ENCODE measurements around the gene CD200.

DNA sequence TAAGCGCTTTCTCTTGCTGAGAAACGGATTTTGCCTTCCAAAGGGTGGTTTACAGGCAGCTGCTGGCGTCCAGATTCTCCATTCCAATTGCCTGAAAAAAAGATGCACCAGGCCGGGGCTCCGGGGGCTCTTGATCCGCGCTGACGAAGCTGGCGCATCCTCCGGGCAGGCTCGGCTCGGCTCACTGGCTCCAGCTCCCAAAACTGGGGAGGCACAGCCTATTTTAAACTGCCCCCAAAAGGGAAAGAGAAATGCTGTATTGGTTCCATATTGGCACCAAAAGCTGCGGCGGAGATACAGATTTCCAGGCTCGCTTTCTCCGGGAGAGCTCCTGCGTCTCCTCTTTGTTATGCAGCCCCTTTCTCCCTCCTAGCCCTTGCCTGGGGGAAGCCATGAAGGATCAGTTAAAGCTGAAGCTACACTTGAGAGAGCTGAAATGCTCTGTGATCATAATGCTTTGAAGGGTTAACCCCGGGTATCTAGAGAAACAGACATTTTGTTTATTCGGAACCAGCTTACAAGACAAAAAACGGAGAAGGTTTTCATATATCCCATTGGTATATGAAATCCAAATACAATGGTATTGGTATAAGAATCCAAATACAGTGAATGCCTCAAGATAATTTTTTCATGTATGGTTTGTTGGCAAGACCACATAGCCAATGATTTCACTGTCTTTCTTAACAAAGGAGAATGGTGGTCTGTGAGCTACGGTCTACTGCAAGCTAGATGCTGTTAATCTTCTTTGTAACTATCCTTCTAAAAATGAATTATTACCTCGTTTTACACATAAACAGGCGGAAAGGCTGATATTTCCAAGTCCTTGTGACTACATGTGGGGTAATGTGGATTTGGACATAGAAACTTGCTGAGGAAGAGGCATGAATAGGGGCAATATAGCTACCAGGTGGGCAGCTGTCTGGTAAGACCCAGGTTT, 693 bp downstream of the CD200 start:
- TF ChIP-seq, protein P1, sequence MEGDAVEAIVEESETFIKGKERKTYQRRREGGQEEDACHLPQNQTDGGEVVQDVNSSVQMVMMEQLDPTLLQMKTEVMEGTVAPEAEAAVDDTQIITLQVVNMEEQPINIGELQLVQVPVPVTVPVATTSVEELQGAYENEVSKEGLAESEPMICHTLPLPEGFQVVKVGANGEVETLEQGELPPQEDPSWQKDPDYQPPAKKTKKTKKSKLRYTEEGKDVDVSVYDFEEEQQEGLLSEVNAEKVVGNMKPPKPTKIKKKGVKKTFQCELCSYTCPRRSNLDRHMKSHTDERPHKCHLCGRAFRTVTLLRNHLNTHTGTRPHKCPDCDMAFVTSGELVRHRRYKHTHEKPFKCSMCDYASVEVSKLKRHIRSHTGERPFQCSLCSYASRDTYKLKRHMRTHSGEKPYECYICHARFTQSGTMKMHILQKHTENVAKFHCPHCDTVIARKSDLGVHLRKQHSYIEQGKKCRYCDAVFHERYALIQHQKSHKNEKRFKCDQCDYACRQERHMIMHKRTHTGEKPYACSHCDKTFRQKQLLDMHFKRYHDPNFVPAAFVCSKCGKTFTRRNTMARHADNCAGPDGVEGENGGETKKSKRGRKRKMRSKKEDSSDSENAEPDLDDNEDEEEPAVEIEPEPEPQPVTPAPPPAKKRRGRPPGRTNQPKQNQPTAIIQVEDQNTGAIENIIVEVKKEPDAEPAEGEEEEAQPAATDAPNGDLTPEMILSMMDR (IDR thresholded peaks at IDR 0.05; ENCODE audit: low read length) = no peak
- TF ChIP-seq EZH2phosphoT487 (IDR thresholded peaks at IDR 0.05; ENCODE audit: low read length) = no peak
